Lower leg skin (tissue), 4 donors: ENCODE results near the gene ARHGAP15. TPM values are rescaled to one million over a fixed set of nuclear protein-coding genes. Genes with fewer than 3 reads are reported as not detected.

Source experiments
- DNase-seq, 2 donors: peaks; one replicate each; pipeline ENCODE4 v3.0.0-alpha.2; 2019; ENCODE audit warnings: low spot score in 2 of 2
- H3K4me3 ChIP-seq: fragments of 200-600 bp; sonication (generic); 2 replicates; pipeline ENCODE4 v1.5.1; 2017; ENCODE audit warnings: mild to moderate bottlenecking, low read depth; ENCODE audit not compliant: poor library complexity, severe bottlenecking
- CTCF ChIP-seq, 3 donors: fragments of 450-650 bp; IDR thresholded peaks; one replicate each; pipeline ENCODE4 v1.5.1; 2016; ENCODE audit warnings: antibody characterized with exemption in 3 of 3, mild to moderate bottlenecking in 3 of 3, moderate library complexity in 2 of 3
- POLR2A ChIP-seq, 2 donors: fragments of 450-650 bp; IDR thresholded peaks; one replicate each; pipeline ENCODE4 v1.6.1; 2016 to 2017; ENCODE audit warnings: antibody characterized with exemption in 2 of 2, mild to moderate bottlenecking in 1 of 2, moderate library complexity in 1 of 2
- WGBS, 2 donors: methylation state at CpG; one replicate each; pipeline ENCODE4 v1.1.5; 2018; 5-methylcytosine and 5-hydroxymethylcytosine counted together
- intact Hi-C: fragments of 100-400 bp; cut with DNase I; formaldehyde crosslinking; loops from one replicate; pipeline ENCODE4 v1.15.0; 2023; ENCODE audit warnings: low total_unique reads
- total RNA-seq, 4 donors: library from RNA; depleted of rRNA; stranded (reverse); fragments of >200 nt; gene quantifications; one replicate each; pipeline ENCODE4 v1.1.0, GENCODE V29; 2016

Gene ARHGAP15
- total RNA-seq, 4 donors from 2014 or later = 1.1 to 4.6 (median 2.4) TPM

GRCh38 chr2:143146366-143146765 lies 17.1 kb downstream of the ARHGAP15 start:
- no peak overlapping the region for H3K4me3 ChIP-seq
- WGBS, 2 donors = 59 to 76% methylated on average over 1 of the region's 1 CpG
- TF ChIP-seq CTCF (IDR thresholded peaks at IDR 0.05) (no peak), POLR2A (IDR thresholded peaks at IDR 0.05) (no peak)
- DNase-seq = no peak
- intact Hi-C loops = no loop called here

GRCh38 chr2:143146815-143147530 lies 17.8 kb downstream of the ARHGAP15 start:
- intact Hi-C loops = no loop called here
- TF ChIP-seq POLR2A (IDR thresholded peaks at IDR 0.05) (no peak), CTCF (IDR thresholded peaks at IDR 0.05) (no peak)
- WGBS, 2 donors = 84 to 89% methylated on average over 7 of the region's 7 CpGs
- DNase-seq = no peak
- H3K4me3 ChIP-seq = no peak overlapping the region

GRCh38 chr2:143148011-143148410 lies 18.8 kb downstream of the ARHGAP15 start:
- intact Hi-C loops = no loop called here
- no peak for TF ChIP-seq POLR2A (IDR thresholded peaks at IDR 0.05)
- TF ChIP-seq CTCF (IDR thresholded peaks at IDR 0.05) = no peak
- no peak for DNase-seq
- no peak overlapping the region for H3K4me3 ChIP-seq

GRCh38 chr2:143148757-143149156 lies 19.5 kb downstream of the ARHGAP15 start:
- intact Hi-C loops = no loop called here
- 71 to 74% methylated on average over 5 of the region's 5 CpGs for WGBS, 2 donors
- TF ChIP-seq POLR2A (IDR thresholded peaks at IDR 0.05) = no peak
- TF ChIP-seq CTCF (IDR thresholded peaks at IDR 0.05) = no peak
- DNase-seq = no peak
- H3K4me3 ChIP-seq = no peak overlapping the region

GRCh38 chr2:143150287-143150686 lies 21.1 kb downstream of the ARHGAP15 start:
- TF ChIP-seq POLR2A (IDR thresholded peaks at IDR 0.05) = no peak
- no peak for TF ChIP-seq CTCF (IDR thresholded peaks at IDR 0.05)
- no peak overlapping the region for H3K4me3 ChIP-seq
- 54 to 72% methylated on average over 4 of the region's 4 CpGs for WGBS, 2 donors
- no peak for DNase-seq
- intact Hi-C loops = no loop called here
